ENCODE results near the gene OTOA.
"Not testable (repeated sequence)": the region's sequence is repeated elsewhere in the genome, so short reads cannot be mapped to it uniquely, and the experiment has no call there.

DNA sequence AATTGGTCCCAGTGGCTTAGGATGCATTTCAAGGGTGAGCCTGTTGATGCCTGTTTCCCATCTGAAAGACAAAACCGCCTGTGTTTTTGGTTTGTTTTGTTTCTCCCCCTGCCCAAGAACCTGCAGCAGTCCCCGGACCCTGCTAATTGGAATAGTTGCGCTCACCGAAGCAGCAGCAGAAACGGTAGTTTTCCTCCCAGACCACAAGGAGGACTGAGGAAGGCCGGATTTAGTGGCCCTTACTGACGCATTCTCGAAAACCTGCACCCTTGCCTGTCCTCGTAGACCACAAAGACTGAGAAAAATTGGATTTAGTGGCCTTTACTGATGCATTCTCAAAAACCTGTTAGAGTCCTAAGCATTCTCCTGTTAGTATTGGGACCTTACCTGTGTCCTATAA, 28.1 kb upstream of the OTOA start:
- TF ChIP-seq, protein P1, sequence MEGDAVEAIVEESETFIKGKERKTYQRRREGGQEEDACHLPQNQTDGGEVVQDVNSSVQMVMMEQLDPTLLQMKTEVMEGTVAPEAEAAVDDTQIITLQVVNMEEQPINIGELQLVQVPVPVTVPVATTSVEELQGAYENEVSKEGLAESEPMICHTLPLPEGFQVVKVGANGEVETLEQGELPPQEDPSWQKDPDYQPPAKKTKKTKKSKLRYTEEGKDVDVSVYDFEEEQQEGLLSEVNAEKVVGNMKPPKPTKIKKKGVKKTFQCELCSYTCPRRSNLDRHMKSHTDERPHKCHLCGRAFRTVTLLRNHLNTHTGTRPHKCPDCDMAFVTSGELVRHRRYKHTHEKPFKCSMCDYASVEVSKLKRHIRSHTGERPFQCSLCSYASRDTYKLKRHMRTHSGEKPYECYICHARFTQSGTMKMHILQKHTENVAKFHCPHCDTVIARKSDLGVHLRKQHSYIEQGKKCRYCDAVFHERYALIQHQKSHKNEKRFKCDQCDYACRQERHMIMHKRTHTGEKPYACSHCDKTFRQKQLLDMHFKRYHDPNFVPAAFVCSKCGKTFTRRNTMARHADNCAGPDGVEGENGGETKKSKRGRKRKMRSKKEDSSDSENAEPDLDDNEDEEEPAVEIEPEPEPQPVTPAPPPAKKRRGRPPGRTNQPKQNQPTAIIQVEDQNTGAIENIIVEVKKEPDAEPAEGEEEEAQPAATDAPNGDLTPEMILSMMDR (IDR thresholded peaks at IDR 0.05) = not testable (repeated sequence)
- TF ChIP-seq POLR2A, POLR2AphosphoS5, EP300 (IDR thresholded peaks at IDR 0.05): not testable (repeated sequence)

Data from stomach (tissue), 4 donors.